Measurements from ENCODE around the gene CD69. TPM values are rescaled to one million over a fixed set of nuclear protein-coding genes. Genes with fewer than 3 reads are reported as not detected.

CD69 gene
- 4.8 TPM for polyA plus RNA-seq (2013, experiment 1 of 2)
- polyA plus RNA-seq (2013, experiment 2 of 2): 5.2 TPM

DNA sequence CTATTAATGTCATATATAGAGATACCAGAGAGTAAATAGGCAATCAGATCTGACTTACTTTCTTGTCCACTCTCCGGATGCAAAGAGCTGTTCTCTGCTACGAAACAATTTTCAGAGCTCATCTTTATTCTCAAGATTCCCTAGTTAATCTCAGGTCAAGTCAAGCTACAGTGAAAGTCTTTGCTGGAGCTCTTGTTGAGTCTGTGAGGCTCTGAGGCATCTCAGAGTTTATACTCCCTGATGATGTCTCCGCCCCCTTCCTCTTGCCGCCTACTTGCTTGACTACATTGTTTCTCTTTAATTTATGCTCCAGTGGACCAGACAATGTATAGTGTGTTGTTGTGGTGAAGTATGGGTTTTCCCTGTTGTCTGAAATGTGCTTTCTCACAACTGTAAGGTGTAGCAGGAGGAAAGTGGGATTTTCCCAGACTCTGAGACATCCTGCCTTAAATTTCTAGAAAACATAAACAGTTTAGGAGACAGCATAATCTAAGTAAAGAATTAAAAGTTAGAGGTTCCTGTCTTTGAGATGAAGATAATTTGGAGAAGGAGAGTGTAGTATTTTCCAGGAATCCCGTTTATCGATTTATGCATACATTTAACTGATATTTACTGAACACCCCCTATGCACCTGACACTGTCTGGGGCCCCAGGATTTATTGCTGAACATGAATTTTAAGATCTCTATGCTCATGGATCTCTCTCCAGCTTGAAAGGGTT, at the start of gene CD69:
TSS of gene CD69 (minus strand) at position 203 of the 720 bp plus-strand sequence. CDS start at position 122, 81 bp downstream.
- H3K27me3 ChIP-seq (ENCODE audit: control insufficient read depth in 1 of 2, insufficient read depth in 1 of 2, low read length in 2 of 2): no peaks in the 10 kb centered on the region
- H3K18ac ChIP-seq (ENCODE audit: low read depth in 1 of 2, low read length in 2 of 2): no peak within 1 kb of the TSS
- H3K4me2 ChIP-seq (ENCODE audit: low read length, poor library complexity, severe bottlenecking): no peak within 1 kb of the TSS
- no peak within 1 kb of the TSS for H2BK120ac ChIP-seq (ENCODE audit: low read depth, low read length)
- H3K23ac ChIP-seq (ENCODE audit: low read length in 2 of 2): no peak within 1 kb of the TSS
- no peak within 1 kb of the TSS for H4K8ac ChIP-seq (ENCODE audit: low read length)
- no peak within 1 kb of the TSS for H3K14ac ChIP-seq (ENCODE audit: low read length in 2 of 2)
- H2BK12ac ChIP-seq (ENCODE audit: low read length in 2 of 2): peak within 1 kb of the TSS in 1 of 2 experiments; percentile 71
- H3K9me3 ChIP-seq (ENCODE audit: control insufficient read depth, low read length): no peaks in the 10 kb centered on the region
- peak; percentile 65 for DNase-seq
- H4K91ac ChIP-seq (ENCODE audit: low read length): no peak within 1 kb of the TSS
- H2BK15ac ChIP-seq (ENCODE audit: low read depth, poor library complexity, severe bottlenecking): no peak within 1 kb of the TSS
- no peak within 1 kb of the TSS for H2BK5ac ChIP-seq (ENCODE audit: low read depth, low read length, poor library complexity, severe bottlenecking)
- H3K4me3 ChIP-seq (ENCODE audit: insufficient read depth in 1 of 2, low read depth in 1 of 2, low read length in 2 of 2): no peak within 1 kb of the TSS
- no peak within 1 kb of the TSS for H3K27ac ChIP-seq (ENCODE audit: low read length, poor library complexity, severe bottlenecking)
- H3K4ac ChIP-seq (ENCODE audit: low read depth in 1 of 2, low read length in 2 of 2): no peak within 1 kb of the TSS
- no peaks in the 10 kb centered on the region for H3K79me1 ChIP-seq (replicated peaks; ENCODE audit: low read length, poor library complexity, severe bottlenecking)
- no peak within 1 kb of the TSS for H2AK5ac ChIP-seq (ENCODE audit: low read length, severe bottlenecking)
- WGBS: 69% methylated on average over 2 of the region's 6 CpGs
- peaks cover 3% of the 10 kb centered on the region for H3K4me1 ChIP-seq (ENCODE audit: control insufficient read depth, insufficient read depth, low read depth, low read length)
- H3K36me3 ChIP-seq (ENCODE audit: control insufficient read depth in 1 of 2, insufficient read depth in 2 of 2, low read depth in 1 of 2, low read length in 2 of 2): no peaks in the 10 kb centered on the region
- H2AFZ ChIP-seq (ENCODE audit: low read depth, low read length): no peak within 1 kb of the TSS
- H3K9ac ChIP-seq (ENCODE audit: low read length): no peak within 1 kb of the TSS

DNA sequence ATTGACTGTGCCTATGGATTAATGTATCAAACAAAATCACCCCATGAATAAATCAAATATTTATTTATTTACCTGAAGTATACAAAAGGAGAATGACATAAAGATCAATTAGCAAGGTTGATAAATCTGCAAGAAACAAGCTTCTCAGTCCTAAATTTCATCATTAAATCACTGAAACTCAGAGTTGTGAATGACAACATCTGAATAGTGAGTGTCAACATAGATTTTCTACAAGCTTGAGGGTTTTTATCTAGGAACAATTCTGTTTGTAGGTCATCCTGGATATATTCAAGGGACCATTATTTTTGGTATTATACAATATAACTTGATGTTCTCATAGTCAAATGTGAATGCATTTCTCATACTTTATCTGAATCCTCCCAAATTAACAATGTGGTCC, 49.2 kb upstream of the CD69 start:
- Histone ChIP-seq H3K79me1 (replicated peaks; ENCODE audit: low read length, poor library complexity, severe bottlenecking) (no peaks in the 10 kb centered on the region), H3K18ac (ENCODE audit: low read depth in 1 of 2, low read length in 2 of 2) (no peak overlapping the region)

DNA sequence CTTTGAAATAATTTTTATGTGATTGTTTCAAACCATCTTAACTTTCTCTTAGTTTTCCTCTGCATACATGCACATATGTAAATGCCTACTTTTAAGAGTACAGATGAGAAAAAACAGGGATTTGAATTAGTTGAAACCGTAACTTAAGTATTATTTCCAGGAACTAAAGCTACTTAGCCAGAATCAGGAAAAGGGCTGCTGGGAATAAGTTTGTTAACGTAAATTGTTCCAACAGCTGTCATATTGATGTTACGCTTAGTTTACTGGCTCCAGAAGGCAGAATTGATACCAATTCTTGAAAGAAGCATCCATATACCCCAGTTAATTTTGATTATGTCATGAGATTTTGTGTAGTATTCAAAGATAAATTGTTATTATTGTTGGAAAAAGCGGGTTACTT, 48.6 kb upstream of the CD69 start:
- no peak overlapping the region for H2AK5ac ChIP-seq (ENCODE audit: low read length, severe bottlenecking)
- no peak overlapping the region for H2AFZ ChIP-seq (ENCODE audit: low read depth, low read length)
- no peaks in the 10 kb centered on the region for H3K9me3 ChIP-seq (ENCODE audit: control insufficient read depth, low read length)
- H3K14ac ChIP-seq (ENCODE audit: low read length in 2 of 2): no peak overlapping the region
- peaks cover 0 to under 1% of the 10 kb centered on the region in 2 experiments for H3K36me3 ChIP-seq (ENCODE audit: control insufficient read depth in 1 of 2, insufficient read depth in 2 of 2, low read depth in 1 of 2, low read length in 2 of 2)
- H3K4me3 ChIP-seq (ENCODE audit: insufficient read depth in 1 of 2, low read depth in 1 of 2, low read length in 2 of 2): no peak overlapping the region
- H3K27me3 ChIP-seq (ENCODE audit: control insufficient read depth in 1 of 2, insufficient read depth in 1 of 2, low read length in 2 of 2): peaks cover 0 to 6% of the 10 kb centered on the region in 2 experiments
- no peak overlapping the region for H2BK120ac ChIP-seq (ENCODE audit: low read depth, low read length)
- H3K79me1 ChIP-seq (replicated peaks; ENCODE audit: low read length, poor library complexity, severe bottlenecking): no peaks in the 10 kb centered on the region
- no peak overlapping the region for H3K4me2 ChIP-seq (ENCODE audit: low read length, poor library complexity, severe bottlenecking)
- no peak overlapping the region for H2BK15ac ChIP-seq (ENCODE audit: low read depth, poor library complexity, severe bottlenecking)
- H4K8ac ChIP-seq (ENCODE audit: low read length): no peak overlapping the region
- no peak overlapping the region for H3K23ac ChIP-seq (ENCODE audit: low read length in 2 of 2)
- no peak for DNase-seq
- H2BK5ac ChIP-seq (ENCODE audit: low read depth, low read length, poor library complexity, severe bottlenecking): no peak overlapping the region
- no peak overlapping the region for H2BK12ac ChIP-seq (ENCODE audit: low read length in 2 of 2)
- H3K4me1 ChIP-seq (ENCODE audit: control insufficient read depth, insufficient read depth, low read depth, low read length): no peaks in the 10 kb centered on the region
- H3K9ac ChIP-seq (ENCODE audit: low read length): no peak overlapping the region
- no peak overlapping the region for H3K27ac ChIP-seq (ENCODE audit: low read length, poor library complexity, severe bottlenecking)
- WGBS: 100% methylated on average over 1 of the region's 4 CpGs
- H3K4ac ChIP-seq (ENCODE audit: low read depth in 1 of 2, low read length in 2 of 2): no peak overlapping the region
- H3K18ac ChIP-seq (ENCODE audit: low read depth in 1 of 2, low read length in 2 of 2): no peak overlapping the region
- no peak overlapping the region for H4K91ac ChIP-seq (ENCODE audit: low read length)

More for the DNA sequence above, 49.2 kb upstream of the CD69 start:
- no peak overlapping the region for H3K4ac ChIP-seq (ENCODE audit: low read depth in 1 of 2, low read length in 2 of 2)
- H3K14ac ChIP-seq (ENCODE audit: low read length in 2 of 2): no peak overlapping the region
- H2BK15ac ChIP-seq (ENCODE audit: low read depth, poor library complexity, severe bottlenecking): no peak overlapping the region
- H3K36me3 ChIP-seq (ENCODE audit: control insufficient read depth in 1 of 2, insufficient read depth in 2 of 2, low read depth in 1 of 2, low read length in 2 of 2): peaks cover 0 to 3% of the 10 kb centered on the region in 2 experiments
- H3K4me2 ChIP-seq (ENCODE audit: low read length, poor library complexity, severe bottlenecking): no peak overlapping the region
- no peaks in the 10 kb centered on the region for H3K9me3 ChIP-seq (ENCODE audit: control insufficient read depth, low read length)
- no peak overlapping the region for H3K23ac ChIP-seq (ENCODE audit: low read length in 2 of 2)
- peaks cover 0 to 6% of the 10 kb centered on the region in 2 experiments for H3K27me3 ChIP-seq (ENCODE audit: control insufficient read depth in 1 of 2, insufficient read depth in 1 of 2, low read length in 2 of 2)
- no peak overlapping the region for H3K27ac ChIP-seq (ENCODE audit: low read length, poor library complexity, severe bottlenecking)
- H2BK120ac ChIP-seq (ENCODE audit: low read depth, low read length): no peak overlapping the region
- no peak for DNase-seq
- H3K9ac ChIP-seq (ENCODE audit: low read length): no peak overlapping the region
- H2BK12ac ChIP-seq (ENCODE audit: low read length in 2 of 2): no peak overlapping the region
- H4K91ac ChIP-seq (ENCODE audit: low read length): no peak overlapping the region
- H3K4me1 ChIP-seq (ENCODE audit: control insufficient read depth, insufficient read depth, low read depth, low read length): no peaks in the 10 kb centered on the region
- H4K8ac ChIP-seq (ENCODE audit: low read length): no peak overlapping the region
- H2BK5ac ChIP-seq (ENCODE audit: low read depth, low read length, poor library complexity, severe bottlenecking): no peak overlapping the region
- H3K4me3 ChIP-seq (ENCODE audit: insufficient read depth in 1 of 2, low read depth in 1 of 2, low read length in 2 of 2): no peak overlapping the region
- H2AFZ ChIP-seq (ENCODE audit: low read depth, low read length): no peak overlapping the region
- no peak overlapping the region for H2AK5ac ChIP-seq (ENCODE audit: low read length, severe bottlenecking)

DNA sequence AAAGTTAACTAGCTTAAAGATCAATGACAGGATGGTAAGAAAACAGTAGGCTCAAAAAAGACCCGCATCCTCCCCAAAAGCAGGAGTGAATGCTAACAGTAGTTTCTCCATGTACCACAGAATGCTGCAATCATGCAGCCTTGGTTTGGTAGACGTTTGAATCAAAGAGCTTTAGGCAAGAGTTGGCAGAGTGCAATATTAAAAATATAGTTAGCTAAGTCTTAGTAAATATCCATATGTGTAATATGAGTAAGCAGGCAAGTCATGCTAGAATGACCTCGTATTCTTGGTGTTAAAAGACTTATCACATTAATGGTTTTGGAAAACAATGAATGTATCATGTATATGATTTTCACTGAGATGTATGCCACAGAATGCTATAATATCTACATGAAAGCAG, 47.8 kb upstream of the CD69 start:
- no peaks in the 10 kb centered on the region for H3K9me3 ChIP-seq (ENCODE audit: control insufficient read depth, low read length)
- no peak overlapping the region for H3K4me2 ChIP-seq (ENCODE audit: low read length, poor library complexity, severe bottlenecking)
- H3K4ac ChIP-seq (ENCODE audit: low read depth in 1 of 2, low read length in 2 of 2): no peak overlapping the region
- no peak overlapping the region for H2AFZ ChIP-seq (ENCODE audit: low read depth, low read length)
- no peak overlapping the region for H3K18ac ChIP-seq (ENCODE audit: low read depth in 1 of 2, low read length in 2 of 2)
- H3K4me1 ChIP-seq (ENCODE audit: control insufficient read depth, insufficient read depth, low read depth, low read length): no peaks in the 10 kb centered on the region
- no peak overlapping the region for H4K8ac ChIP-seq (ENCODE audit: low read length)
- no peak overlapping the region for H3K4me3 ChIP-seq (ENCODE audit: insufficient read depth in 1 of 2, low read depth in 1 of 2, low read length in 2 of 2)
- H2BK120ac ChIP-seq (ENCODE audit: low read depth, low read length): no peak overlapping the region
- no peaks in the 10 kb centered on the region for H3K36me3 ChIP-seq (ENCODE audit: control insufficient read depth in 1 of 2, insufficient read depth in 2 of 2, low read depth in 1 of 2, low read length in 2 of 2)
- H2BK12ac ChIP-seq (ENCODE audit: low read length in 2 of 2): no peak overlapping the region
- no peaks in the 10 kb centered on the region for H3K79me1 ChIP-seq (replicated peaks; ENCODE audit: low read length, poor library complexity, severe bottlenecking)
- H3K23ac ChIP-seq (ENCODE audit: low read length in 2 of 2): no peak overlapping the region
- no peak overlapping the region for H4K91ac ChIP-seq (ENCODE audit: low read length)
- peaks cover 0 to under 1% of the 10 kb centered on the region in 2 experiments for H3K27me3 ChIP-seq (ENCODE audit: control insufficient read depth in 1 of 2, insufficient read depth in 1 of 2, low read length in 2 of 2)
- no peak overlapping the region for H3K27ac ChIP-seq (ENCODE audit: low read length, poor library complexity, severe bottlenecking)
- no peak overlapping the region for H2BK15ac ChIP-seq (ENCODE audit: low read depth, poor library complexity, severe bottlenecking)
- DNase-seq: no peak
- no peak overlapping the region for H3K9ac ChIP-seq (ENCODE audit: low read length)
- H3K14ac ChIP-seq (ENCODE audit: low read length in 2 of 2): no peak overlapping the region
- no peak overlapping the region for H2AK5ac ChIP-seq (ENCODE audit: low read length, severe bottlenecking)
- 83% methylated on average over 3 of the region's 3 CpGs for WGBS
- no peak overlapping the region for H2BK5ac ChIP-seq (ENCODE audit: low read depth, low read length, poor library complexity, severe bottlenecking)

Data from mesenchymal stem cell (in vitro differentiated cells and primary cell).